ENCODE results near the gene DISP1. TPM values are rescaled to one million over a fixed set of nuclear protein-coding genes. Genes with fewer than 3 reads are reported as not detected.

The DISP1 gene
- total RNA-seq, 2 donors from 2014 or later, result 4.9 to 43.1 TPM

DNA sequence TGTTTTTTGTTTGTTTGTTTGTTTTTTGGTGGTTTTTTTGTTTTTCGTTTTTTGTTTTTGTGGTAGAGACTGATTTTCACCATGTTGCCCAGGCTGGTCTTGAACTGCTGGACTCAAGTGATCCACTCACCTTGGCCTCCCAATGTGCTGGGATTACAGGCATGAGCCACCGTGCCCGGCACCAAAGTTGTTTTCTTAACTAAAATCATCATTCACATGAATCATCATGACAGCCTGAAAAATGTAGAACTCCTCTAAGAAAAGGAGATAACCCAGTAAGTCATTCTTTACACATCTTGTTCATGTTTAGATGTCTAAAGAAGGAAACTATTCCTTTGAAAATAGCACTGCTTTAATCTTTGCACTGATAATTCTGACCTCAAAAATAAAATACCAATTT, 37.5 kb downstream of the DISP1 start:
- intact Hi-C loops (cut with DNase I), result no loop called here
- WGBS, result 89% methylated on average over 3 of the region's 3 CpGs
- Histone ChIP-seq H3K4me3 (no peak overlapping the region), H3K27ac (no peak overlapping the region), H3K36me3 (no peaks in the 10 kb centered on the region), H3K4me1 (replicated peaks) (no peaks in the 10 kb centered on the region), H3K9me3 (no peaks in the 10 kb centered on the region), H3K27me3 (replicated peaks; ENCODE audit: insufficient read depth) (no peaks in the 10 kb centered on the region)
- TF ChIP-seq, protein P1, sequence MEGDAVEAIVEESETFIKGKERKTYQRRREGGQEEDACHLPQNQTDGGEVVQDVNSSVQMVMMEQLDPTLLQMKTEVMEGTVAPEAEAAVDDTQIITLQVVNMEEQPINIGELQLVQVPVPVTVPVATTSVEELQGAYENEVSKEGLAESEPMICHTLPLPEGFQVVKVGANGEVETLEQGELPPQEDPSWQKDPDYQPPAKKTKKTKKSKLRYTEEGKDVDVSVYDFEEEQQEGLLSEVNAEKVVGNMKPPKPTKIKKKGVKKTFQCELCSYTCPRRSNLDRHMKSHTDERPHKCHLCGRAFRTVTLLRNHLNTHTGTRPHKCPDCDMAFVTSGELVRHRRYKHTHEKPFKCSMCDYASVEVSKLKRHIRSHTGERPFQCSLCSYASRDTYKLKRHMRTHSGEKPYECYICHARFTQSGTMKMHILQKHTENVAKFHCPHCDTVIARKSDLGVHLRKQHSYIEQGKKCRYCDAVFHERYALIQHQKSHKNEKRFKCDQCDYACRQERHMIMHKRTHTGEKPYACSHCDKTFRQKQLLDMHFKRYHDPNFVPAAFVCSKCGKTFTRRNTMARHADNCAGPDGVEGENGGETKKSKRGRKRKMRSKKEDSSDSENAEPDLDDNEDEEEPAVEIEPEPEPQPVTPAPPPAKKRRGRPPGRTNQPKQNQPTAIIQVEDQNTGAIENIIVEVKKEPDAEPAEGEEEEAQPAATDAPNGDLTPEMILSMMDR (IDR thresholded peaks at IDR 0.05), result no peak
- TF ChIP-seq POLR2A (IDR thresholded peaks at IDR 0.05), result no peak
- TF ChIP-seq POLR2AphosphoS5 (IDR thresholded peaks at IDR 0.05), result no peak
- no peak for DNase-seq (ENCODE audit: low spot score)

DNA sequence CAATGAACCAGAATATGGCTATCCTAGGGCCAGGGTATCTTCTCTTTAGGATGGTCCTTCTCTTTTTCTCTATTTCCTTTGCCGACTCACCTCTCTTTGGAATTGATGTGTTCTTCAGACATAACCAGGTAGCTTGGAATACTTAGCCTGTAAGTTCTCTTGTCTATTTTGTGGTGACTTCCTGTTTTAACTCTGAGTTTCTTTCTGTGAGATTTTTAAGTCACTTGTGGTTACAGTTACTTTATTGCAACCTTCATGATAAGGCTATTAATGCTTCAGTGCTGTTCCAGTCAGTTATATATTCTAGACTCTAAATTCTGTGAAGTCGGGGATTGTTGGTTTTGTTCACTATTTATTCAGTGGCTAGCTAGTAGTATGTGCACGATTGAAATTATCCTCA, 46.2 kb downstream of the DISP1 start:
- intact Hi-C loops (cut with DNase I), result no loop called here

More for the DNA sequence above, 46.2 kb downstream of the DISP1 start:
- H3K4me1 ChIP-seq (replicated peaks), result no peaks in the 10 kb centered on the region
- 74% methylated on average over 3 of the region's 3 CpGs for WGBS
- no peak overlapping the region for H3K4me3 ChIP-seq
- H3K36me3 ChIP-seq, result no peaks in the 10 kb centered on the region
- no peaks in the 10 kb centered on the region for H3K27me3 ChIP-seq (replicated peaks; ENCODE audit: insufficient read depth)
- TF ChIP-seq POLR2A (IDR thresholded peaks at IDR 0.05) (no peak), POLR2AphosphoS5 (IDR thresholded peaks at IDR 0.05) (no peak)
- TF ChIP-seq, protein P1 (IDR thresholded peaks at IDR 0.05), result no peak
- no peak for DNase-seq (ENCODE audit: low spot score)
- H3K9me3 ChIP-seq, result no peaks in the 10 kb centered on the region
- no peak overlapping the region for H3K27ac ChIP-seq

Other genes with a start within 250 kb of the DISP1 start
- 10 to 100 TPM in 1 of 2 donors, 1 to 10 TPM in 1; 8.5 to 12.6 TPM for gene TAF1A, start 225.1 kb upstream of the DISP1 start, total RNA-seq
- gene MIA3, start 196.9 kb upstream of the DISP1 start, total RNA-seq, result 10 to 100 TPM; 64.3 to 74.9 TPM
- 10 to 100 TPM; 36.7 to 61.4 TPM for gene AIDA, start 102.5 kb upstream of the DISP1 start, total RNA-seq
- gene BROX, start 102.5 kb upstream of the DISP1 start, total RNA-seq, result 10 to 100 TPM; 39.8 to 41.8 TPM
- under 1 TPM; 0.23 to 0.51 TPM for gene FAM177B, start 77.8 kb upstream of the DISP1 start, total RNA-seq

Data from prostate gland (tissue), 2 donors.